Esophagus squamous epithelium (tissue), 5 donors: ENCODE measurements around the gene CD82. TPM values are rescaled to one million over a fixed set of nuclear protein-coding genes. Genes with fewer than 3 reads are reported as not detected.
"Not testable (repeated sequence)": the region's sequence is repeated elsewhere in the genome, so short reads cannot be mapped to it uniquely, and the experiment has no call there.

Experiments
- DNase-seq: peaks from one replicate; lab custom pipeline; 2025; lab: John Stamatoyannopoulos, UW
- H3K27ac ChIP-seq, 4 donors: fragments of 200-600 bp; sonication (generic); one replicate each; pipeline ENCODE4 v1.5.1; 2016 to 2019; ENCODE audit warnings: mild to moderate bottlenecking in 1 of 4
- H3K27me3 ChIP-seq, 4 donors: fragments of 200-600 bp; sonication (generic); 1 replicate in 3 of 4; 2 replicates in 1 of 4; pipeline versions ENCODE4 v1.5.1 to v1.6.0; 2017 to 2021; ENCODE audit warnings: antibody characterized with exemption in 1 of 4
- H3K36me3 ChIP-seq, 3 donors: fragments of 200-600 bp; sonication (generic); one replicate each; pipeline ENCODE4 v1.5.1; 2016 to 2019
- H3K4me1 ChIP-seq, 3 donors: fragments of 200-600 bp; sonication (generic); one replicate each; pipeline ENCODE4 v1.5.1; 2017 to 2019
- H3K4me3 ChIP-seq, 4 donors: fragments of 200-600 bp; sonication (generic); 1 replicate in 3 of 4; 2 replicates in 1 of 4; pipeline ENCODE4 v1.5.1; 2016 to 2019; ENCODE audit warnings: mild to moderate bottlenecking in 2 of 4, moderate library complexity in 1 of 4
- H3K9me3 ChIP-seq, 3 donors: fragments of 200-600 bp; sonication (generic); one replicate each; pipeline ENCODE4 v1.5.1; 2016 to 2019
- POLR2A ChIP-seq, 4 donors: fragments of 450-650 bp; IDR thresholded peaks; one replicate each; pipeline ENCODE4 v1.6.1; 2017; ENCODE audit warnings: antibody characterized with exemption in 4 of 4, mild to moderate bottlenecking in 4 of 4, moderate library complexity in 3 of 4
- WGBS, 2 donors: methylation state at CpG; one replicate each; pipeline ENCODE4 v1.1.5; 2018; 5-methylcytosine and 5-hydroxymethylcytosine counted together
- intact Hi-C: fragments of 100-400 bp; cut with DNase I; formaldehyde crosslinking; loops from one replicate; pipeline ENCODE4 v1.15.0; 2022
- small RNA-seq, 4 donors: library from RNA; depleted of rRNA; stranded (forward); fragments of <200 nt; gene quantifications; one replicate each; pipeline ENCODE3, GENCODE V24; 2016
- total RNA-seq, 4 donors: library from RNA; depleted of rRNA; stranded (reverse); fragments of >200 nt; gene quantifications; one replicate each; pipeline ENCODE4 v1.1.0, GENCODE V29; 2016
- TF ChIP-seq, protein P1 (sequence below), 6 experiments: fragments of 450-650 bp in 4 of 6; fragments of 200-600 bp in 2 of 6; sonication (generic) in 2 of 6; IDR thresholded peaks; one replicate each; pipeline ENCODE4 v1.5.1; 2016 to 2019; ENCODE audit warnings: antibody characterized with exemption in 6 of 6, mild to moderate bottlenecking in 4 of 6, moderate library complexity in 4 of 6
- donor health status: DM: yes; HTN: yes; CAD: no.

The CD82 gene
- total RNA-seq, 4 donors from 2014 or later = 70.9 to 137 (median 108) TPM

DNA sequence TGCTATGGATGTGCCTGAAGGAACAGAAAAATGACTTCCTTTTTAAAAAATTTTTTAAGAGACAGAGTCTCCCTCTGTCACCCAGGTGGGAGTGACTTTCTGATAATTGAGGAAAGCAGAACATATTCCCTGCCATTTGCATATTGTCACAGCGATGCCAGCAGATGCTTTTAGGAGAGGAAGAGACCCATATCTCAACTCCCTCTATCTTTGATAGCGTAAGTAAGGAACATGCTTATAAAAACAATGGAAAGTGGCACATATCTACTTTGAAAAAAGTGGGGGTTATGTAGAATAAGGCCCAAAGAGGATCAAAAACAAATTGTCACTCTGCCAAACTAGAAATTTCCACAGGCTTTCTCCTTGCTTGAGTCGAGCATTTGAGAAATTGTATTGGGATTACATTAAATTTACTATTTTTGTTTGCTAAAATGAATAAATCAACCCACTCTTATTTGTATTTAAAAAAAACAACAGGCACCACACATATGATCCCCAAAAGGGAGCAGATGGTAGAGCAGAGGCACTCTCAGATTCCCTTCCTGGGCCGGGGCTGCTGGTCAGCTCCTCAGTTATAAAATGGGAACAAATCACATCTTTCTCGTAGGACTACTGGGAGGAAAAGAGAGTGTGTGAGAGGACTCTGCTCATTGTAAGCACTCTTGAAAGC, 92.5 kb downstream of the CD82 start:
- Histone ChIP-seq H3K36me3 (no peaks in the 10 kb centered on the region), H3K27me3 (peaks cover 0 to 13% (median 0%) of the 10 kb centered on the region in 4 donors), H3K4me1 (no peaks in the 10 kb centered on the region), H3K4me3 (no peak overlapping the region), H3K27ac (no peak overlapping the region), H3K9me3 (no peaks in the 10 kb centered on the region)
- TF ChIP-seq, protein P1, sequence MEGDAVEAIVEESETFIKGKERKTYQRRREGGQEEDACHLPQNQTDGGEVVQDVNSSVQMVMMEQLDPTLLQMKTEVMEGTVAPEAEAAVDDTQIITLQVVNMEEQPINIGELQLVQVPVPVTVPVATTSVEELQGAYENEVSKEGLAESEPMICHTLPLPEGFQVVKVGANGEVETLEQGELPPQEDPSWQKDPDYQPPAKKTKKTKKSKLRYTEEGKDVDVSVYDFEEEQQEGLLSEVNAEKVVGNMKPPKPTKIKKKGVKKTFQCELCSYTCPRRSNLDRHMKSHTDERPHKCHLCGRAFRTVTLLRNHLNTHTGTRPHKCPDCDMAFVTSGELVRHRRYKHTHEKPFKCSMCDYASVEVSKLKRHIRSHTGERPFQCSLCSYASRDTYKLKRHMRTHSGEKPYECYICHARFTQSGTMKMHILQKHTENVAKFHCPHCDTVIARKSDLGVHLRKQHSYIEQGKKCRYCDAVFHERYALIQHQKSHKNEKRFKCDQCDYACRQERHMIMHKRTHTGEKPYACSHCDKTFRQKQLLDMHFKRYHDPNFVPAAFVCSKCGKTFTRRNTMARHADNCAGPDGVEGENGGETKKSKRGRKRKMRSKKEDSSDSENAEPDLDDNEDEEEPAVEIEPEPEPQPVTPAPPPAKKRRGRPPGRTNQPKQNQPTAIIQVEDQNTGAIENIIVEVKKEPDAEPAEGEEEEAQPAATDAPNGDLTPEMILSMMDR (IDR thresholded peaks at IDR 0.05) = no peak
- TF ChIP-seq POLR2A (IDR thresholded peaks at IDR 0.05) = no peak
- no peak for DNase-seq
- intact Hi-C loops = no loop called here
- 76 to 80% methylated on average over 5 of the region's 5 CpGs for WGBS, 2 donors

DNA sequence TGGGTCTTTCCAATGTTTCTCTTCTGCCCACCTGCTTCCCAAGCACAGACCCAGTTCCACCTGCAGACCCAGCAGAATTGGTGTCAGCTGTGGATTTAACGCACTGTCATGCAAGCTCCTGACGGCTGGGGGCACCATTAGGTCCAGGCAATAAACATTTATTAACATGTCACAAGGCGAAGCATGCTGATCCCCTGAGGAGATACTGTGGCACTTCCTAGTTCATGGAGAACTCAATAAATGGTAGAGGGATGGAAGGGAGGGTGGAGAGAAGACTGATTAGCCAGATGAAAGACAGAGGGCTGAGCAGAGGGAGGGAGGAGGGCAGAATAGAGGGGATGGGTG, 93.0 kb downstream of the CD82 start:
- TF ChIP-seq, protein P1 (IDR thresholded peaks at IDR 0.05) = no peak
- no peak for TF ChIP-seq POLR2A (IDR thresholded peaks at IDR 0.05)
- WGBS, 2 donors = 25 to 64% methylated on average over 2 to 3 of the region's 3 CpGs
- no peak for DNase-seq
- Histone ChIP-seq H3K27ac (no peak overlapping the region), H3K4me3 (no peak overlapping the region), H3K36me3 (no peaks in the 10 kb centered on the region), H3K27me3 (peaks cover 0 to 8% (median 0%) of the 10 kb centered on the region in 4 donors), H3K4me1 (no peaks in the 10 kb centered on the region), H3K9me3 (no peaks in the 10 kb centered on the region)
- intact Hi-C loops = no loop called here

- WGBS, 2 donors = 50 to 67% methylated on average over 1 of the region's 4 CpGs
Observed at GRCh38 chr11:44659641-44660040, 94.2 kb downstream of the CD82 start.

GRCh38 chr11:44660535-44660934, 95.1 kb downstream of the CD82 start:
- H3K9me3 ChIP-seq, H3K4me3 ChIP-seq, intact Hi-C loops, H3K36me3 ChIP-seq, H3K4me1 ChIP-seq, DNase-seq, H3K27ac ChIP-seq, H3K27me3 ChIP-seq: not testable (repeated sequence)
- WGBS, 2 donors = 86 to 89% methylated on average over 3 of the region's 3 CpGs

More at GRCh38 chr11:44659641-44660040, 94.2 kb downstream of the CD82 start:
- TF ChIP-seq POLR2A (IDR thresholded peaks at IDR 0.05) = no peak
- TF ChIP-seq, protein P1 (IDR thresholded peaks at IDR 0.05) = no peak
- no peak overlapping the region for H3K27ac ChIP-seq
- H3K4me3 ChIP-seq = no peak overlapping the region
- H3K27me3 ChIP-seq = no peaks in the 10 kb centered on the region
- DNase-seq = no peak
- no peaks in the 10 kb centered on the region for H3K9me3 ChIP-seq
- no peaks in the 10 kb centered on the region for H3K36me3 ChIP-seq
- intact Hi-C loops = no loop called here
- no peaks in the 10 kb centered on the region for H3K4me1 ChIP-seq

DNA sequence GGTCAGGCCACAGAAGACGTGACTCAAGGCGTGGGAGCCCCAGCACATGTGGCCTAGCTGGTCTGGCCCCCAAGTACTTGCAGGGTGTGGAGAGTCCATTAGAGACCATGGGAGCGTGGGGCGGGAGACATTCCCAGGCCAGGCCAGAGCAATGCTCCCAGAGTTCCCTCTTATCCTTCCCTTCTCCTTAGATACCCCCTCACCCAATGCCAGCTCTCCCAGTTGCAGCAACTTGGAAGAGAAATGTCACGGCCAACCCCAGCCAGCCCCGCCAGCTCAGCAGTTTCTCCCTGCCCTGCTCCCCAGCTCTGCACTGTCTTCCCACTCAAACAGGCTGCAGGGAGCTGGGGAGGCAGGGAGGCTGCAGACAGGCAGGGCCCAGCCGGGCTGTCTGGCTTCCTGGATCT, 95.9 kb downstream of the CD82 start:
- TF ChIP-seq, protein P1 (IDR thresholded peaks at IDR 0.05) = no peak
- no peak for TF ChIP-seq POLR2A (IDR thresholded peaks at IDR 0.05)
- no peaks in the 10 kb centered on the region for H3K4me1 ChIP-seq
- intact Hi-C loops = no loop called here
- no peak for DNase-seq
- no peaks in the 10 kb centered on the region for H3K9me3 ChIP-seq
- 74 to 83% methylated on average over 5 to 6 of the region's 7 CpGs for WGBS, 2 donors
- H3K27ac ChIP-seq = no peak overlapping the region
- H3K27me3 ChIP-seq = no peaks in the 10 kb centered on the region
- no peaks in the 10 kb centered on the region for H3K36me3 ChIP-seq
- no peak overlapping the region for H3K4me3 ChIP-seq

Small RNAs within 50 kb of the gene (small RNA-seq; reads per million reads assigned to genes)
- 0 reads per million in 4 donors for gene AC104010.1

Other genes starting within 250 kb of the CD82 start
- gene TSPAN18, start 161.3 kb downstream of the CD82 start, total RNA-seq = 1 to 10 TPM in 3 of 4 donors, under 1 TPM in 1; 0.80 to 4.4 (median 2.0) TPM